ENCODE results near the gene AKT3. TPM values are rescaled to one million over a fixed set of nuclear protein-coding genes. Genes with fewer than 3 reads are reported as not detected.
A peak's percentile ranks its signal among the peaks of the same experiment; 100 is the strongest.
"Not testable (repeated sequence)": the region's sequence is repeated elsewhere in the genome, so short reads cannot be mapped to it uniquely, and the experiment has no call there.

Gene AKT3
- total RNA-seq, 1 donor from 2014 or later = 65.4 TPM

GRCh38 chr1:243786531-243786930, 63.5 kb downstream of the AKT3 start:
- no peak for DNase-seq (ENCODE audit: low read depth, low spot score)

DNA sequence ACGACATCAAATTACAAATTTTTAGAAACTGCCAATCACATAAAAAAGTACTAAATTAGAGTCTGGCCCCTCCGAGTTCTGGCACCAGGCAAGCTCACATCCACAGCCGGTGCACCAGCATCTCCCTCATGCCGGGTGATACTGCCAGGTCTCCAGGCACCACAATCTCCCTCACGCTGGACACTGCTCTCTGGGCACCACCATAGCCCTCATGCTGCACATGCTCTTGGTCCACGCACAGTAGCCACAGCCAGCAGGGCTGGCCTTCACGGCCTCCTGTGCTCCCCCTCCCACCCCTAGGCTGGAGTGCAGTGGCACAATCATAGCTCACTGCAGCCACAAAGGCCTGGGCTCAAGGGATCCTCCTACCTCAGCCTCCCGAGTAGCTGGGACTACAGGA, 65.5 kb downstream of the AKT3 start:
- DNase-seq (ENCODE audit: low read depth, low spot score) = no peak

DNA sequence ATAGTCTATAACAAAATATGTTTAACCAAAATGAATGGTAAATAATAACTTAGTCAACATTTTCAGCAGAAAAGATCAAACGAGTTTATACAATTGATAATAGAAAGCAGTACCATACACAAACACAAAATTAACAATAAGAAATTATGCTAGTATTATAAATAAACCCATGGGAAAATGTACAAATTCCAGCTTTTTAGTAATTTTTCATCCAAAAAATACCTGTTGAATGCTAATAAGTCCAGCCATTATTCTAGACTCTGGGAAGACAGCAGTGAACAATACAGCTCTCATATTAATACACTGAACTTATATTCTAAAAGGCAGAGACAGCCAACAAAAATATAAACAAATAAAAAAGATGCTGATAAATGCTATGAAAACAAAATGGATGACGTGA, 66.3 kb downstream of the AKT3 start:
- DNase-seq (ENCODE audit: low read depth, low spot score) = no peak

DNA sequence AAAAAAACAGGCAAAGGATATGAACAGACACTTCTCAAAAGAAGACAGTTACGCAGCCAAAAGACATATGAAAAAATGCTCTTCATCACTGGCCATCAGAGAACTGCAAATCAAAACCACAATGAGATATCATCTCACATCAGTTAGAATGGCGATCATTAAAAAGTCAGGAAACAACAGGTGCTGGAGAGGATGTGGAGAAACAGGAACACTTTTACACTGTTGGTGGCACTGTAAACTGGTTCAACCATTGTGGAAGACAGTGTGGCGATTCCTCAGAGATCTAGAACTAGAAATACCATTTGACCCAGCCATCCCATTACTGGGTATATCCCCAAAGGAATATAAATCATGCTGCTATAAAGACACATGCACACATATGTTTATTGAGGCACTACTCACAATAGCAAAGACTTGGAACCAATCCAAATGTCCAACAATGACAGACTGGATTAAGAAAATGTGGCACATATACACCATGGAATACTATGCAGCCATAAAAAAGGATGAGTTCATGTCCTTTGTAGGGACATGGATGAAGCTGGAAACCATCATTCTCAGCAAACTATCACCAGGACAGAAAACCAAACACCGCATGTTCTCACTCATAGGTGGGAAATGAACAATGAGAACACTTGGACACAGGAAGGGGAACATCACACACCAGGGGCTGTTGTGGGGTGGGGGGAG, 77.5 kb downstream of the AKT3 start:
- DNase-seq (ENCODE audit: low read depth, low spot score) = not testable (repeated sequence)

DNA sequence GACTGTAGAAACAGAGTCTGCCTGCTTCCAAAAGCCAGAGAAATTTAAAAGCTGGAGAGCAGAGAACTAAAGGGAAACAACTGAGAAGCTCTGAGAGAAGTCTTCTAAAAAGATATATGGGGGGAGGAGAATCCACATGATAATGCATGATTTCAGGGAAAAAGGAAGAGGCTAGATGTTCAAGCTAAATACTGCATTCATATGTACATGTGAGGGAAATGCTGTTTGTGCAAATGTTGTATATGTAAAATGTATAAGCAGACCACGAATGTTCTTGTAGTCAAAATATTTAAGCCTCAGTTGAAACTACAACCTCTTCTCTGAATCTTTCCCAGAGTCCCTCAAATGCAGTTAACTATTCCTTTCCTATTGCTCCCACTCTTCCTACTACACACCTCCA, 79.2 kb downstream of the AKT3 start:
- DNase-seq (ENCODE audit: low read depth, low spot score) = no peak

- no peak for DNase-seq (ENCODE audit: low read depth, low spot score)
Measured at GRCh38 chr1:243765676-243766075, 84.4 kb downstream of the AKT3 start.

DNA sequence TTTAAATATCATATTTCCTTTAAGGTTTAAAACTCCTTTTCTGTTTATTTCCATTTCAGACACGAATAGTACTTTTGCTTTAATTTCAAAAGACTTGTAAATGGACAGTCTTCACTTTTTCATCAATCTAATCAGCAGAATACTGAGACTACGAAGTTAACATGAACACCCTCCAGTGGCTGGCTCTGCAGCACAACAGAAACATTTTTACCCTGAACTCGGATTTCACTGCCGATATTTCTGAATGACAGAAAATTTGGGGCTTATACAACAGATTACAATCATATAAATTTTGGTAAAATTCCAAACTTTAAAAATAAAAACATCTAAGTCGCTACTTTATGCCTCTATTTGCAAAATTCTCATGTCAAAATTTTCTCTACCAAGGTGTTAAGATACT, 86.2 kb downstream of the AKT3 start:
- DNase-seq (ENCODE audit: low read depth, low spot score) = no peak

DNA sequence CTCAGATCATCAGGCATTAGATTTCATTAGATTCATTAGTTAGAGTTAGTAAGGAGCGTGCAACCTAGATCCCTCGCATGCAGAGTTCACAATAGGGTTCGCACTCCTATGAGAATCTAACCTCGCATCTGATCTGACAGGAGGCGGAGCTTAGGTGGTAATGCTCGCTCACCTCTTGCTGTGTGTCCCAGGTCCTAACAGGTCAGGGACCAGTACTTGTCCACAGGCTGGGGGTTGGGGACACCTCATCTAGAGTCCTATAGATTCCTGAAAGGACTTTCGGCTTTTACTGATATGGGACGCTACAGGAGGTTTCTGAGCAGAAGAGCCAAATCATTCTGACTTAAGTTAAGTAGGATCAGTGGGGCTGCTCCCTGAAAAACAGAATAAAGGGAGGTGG, 91.4 kb downstream of the AKT3 start:
- DNase-seq (ENCODE audit: low read depth, low spot score) = no peak

DNA sequence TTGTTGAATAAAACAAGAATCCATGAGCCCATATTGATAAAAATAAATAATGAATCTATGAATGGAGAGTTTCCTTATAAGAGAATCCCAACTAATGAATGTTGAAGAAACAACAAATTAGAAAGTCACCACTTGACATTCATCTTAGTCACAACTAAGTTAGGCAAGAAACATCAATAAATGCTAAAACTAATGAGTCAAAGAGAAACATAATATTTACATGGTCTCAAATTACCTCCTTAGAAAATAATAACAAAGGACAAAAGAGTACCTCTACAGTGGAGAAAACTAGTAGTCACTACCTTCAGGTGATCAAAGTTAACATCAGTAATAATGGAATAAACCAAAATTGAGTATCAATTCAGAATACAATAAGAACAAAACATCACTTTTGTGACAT, 93.5 kb downstream of the AKT3 start:
- no peak for DNase-seq (ENCODE audit: low read depth, low spot score)

DNA sequence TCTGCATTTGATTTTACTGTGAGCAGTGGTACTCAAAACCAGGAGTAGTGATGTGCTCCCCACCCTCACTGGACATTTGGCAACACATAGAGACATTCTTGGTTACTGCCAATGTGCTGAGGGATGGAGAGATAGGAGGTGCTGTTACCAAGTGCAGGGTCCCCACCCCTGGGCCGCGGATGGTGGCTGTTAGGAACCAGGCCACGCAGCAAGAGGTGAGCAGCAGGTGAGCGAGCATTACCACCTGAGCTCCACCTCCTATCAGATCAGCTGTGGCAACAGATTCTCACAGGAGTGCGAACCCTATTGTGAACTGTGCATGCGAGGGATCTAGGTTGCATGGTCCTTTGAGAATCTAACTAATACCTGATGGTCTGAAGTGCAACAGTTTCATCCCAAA, 95.7 kb downstream of the AKT3 start:
- DNase-seq (ENCODE audit: low read depth, low spot score) = no peak

- DNase-seq (ENCODE audit: low read depth, low spot score) = no peak
Measured at GRCh38 chr1:243751506-243751905, 98.5 kb downstream of the AKT3 start.

GRCh38 chr1:243748706-243749283, 101.2 kb downstream of the AKT3 start:
- peak; percentile 64 for DNase-seq (ENCODE audit: low read depth, low spot score)

DNA sequence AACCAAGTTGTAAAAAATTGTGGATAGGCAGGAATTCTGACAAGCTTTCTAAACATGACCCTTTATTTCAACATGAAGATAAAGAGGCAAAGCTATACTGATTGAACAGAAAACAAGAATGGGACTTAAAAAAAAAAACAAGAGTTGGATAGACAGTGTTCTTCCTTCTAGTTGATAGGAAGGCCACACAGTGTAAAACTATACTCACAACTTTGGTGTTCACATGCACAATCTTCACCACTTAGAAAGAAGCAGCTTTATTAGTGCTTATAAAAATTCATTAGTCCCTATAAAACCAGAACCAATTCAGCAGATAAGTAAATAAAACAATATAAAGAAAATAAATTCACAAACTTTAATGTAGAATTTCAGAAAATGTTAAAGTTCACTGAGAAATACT, 101.8 kb downstream of the AKT3 start:
- no peak for DNase-seq (ENCODE audit: low read depth, low spot score)

GRCh38 chr1:243746751-243747150, 103.3 kb downstream of the AKT3 start:
- DNase-seq (ENCODE audit: low read depth, low spot score) = no peak

DNA sequence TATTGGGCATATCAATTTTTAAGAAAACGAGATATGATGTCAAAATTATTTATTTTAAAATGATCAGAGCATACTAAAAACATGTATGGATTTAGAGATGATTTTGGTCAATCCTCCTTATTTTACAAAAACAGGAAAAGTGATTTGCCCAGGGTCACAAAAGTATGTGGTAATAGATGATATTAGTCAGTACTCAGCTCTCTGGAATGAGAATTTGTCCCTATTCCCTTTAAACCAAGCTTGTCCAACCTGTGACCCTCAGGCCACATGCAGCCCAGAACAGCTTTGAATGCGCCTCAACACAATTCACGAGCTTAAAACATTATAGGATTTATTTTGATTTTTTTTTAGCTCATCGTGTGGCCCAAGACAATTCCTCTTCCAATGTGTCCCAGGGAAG, 104.7 kb downstream of the AKT3 start:
- no peak for DNase-seq (ENCODE audit: low read depth, low spot score)

DNA sequence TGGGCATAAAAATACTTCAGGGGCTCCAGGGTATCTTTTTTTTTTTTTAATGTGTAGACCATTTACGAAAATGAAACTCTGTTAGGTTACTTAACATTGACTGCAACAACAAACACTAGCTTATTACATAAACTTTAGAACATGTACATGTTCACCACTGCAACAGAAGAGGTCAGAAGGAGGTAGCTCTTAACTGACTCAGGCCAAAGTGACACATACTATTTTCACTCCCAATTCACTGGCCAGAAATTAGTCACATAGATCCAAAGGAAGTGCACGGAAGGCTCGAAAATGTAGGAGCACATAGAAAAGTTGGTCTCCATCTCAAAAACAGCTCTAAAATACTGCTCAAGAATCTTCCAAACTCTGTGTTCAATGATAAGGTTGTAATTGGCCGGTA, 107.2 kb downstream of the AKT3 start:
- peak; percentile 32 for DNase-seq (ENCODE audit: low read depth, low spot score)

- DNase-seq (ENCODE audit: low read depth, low spot score) = no peak
Measured at GRCh38 chr1:243740255-243740999, 109.6 kb downstream of the AKT3 start.

DNA sequence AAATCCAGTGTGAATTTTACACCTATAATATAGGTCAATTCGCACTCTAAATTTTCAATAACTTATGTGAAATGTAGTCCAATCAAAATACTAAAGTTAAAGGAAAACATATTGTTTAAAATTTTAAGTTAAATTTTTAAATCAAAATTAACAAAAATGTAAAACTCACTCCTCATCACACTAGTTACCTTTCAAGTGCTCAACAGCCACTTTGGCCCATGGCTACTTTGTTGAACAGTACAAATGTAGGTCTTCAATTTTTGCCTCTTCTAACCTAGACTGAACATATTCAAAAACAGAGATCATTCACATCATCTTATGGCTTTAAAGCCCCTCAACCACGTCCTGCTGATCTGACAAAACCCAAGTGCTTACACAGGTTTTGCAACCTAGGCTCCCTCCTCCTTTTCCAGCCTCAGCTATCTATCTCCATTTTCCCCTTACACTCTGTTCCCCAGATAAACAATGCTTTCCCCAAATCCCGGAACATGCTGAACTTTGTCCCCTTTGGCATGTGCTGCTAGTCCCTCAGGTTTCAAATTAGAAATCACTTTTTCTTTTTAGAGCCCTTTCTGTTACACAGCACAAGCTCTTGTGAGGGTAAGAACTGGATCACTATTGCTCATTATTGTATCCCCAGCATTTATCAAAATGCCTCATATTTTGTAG, 110.6 kb downstream of the AKT3 start:
- DNase-seq (ENCODE audit: low read depth, low spot score) = no peak

DNA sequence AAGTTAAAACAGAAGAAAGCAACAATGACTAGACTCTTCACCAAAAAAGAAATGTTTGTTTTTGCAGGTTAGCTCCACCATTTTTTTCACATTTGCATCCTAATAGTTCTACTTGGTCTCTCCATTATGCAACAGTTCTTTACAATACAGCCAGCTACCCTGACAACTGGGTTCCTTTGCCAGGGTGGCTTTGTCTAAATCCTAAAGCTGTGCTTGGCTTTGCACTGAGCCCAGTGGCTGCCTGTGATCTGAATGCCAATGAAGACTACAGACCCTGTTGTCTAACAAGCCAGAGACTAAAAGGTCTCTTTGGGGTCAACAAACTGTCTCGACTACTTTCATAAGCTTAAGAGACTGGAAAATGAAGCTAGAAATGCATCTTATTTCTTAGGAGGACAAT, 112.0 kb downstream of the AKT3 start:
- no peak for DNase-seq (ENCODE audit: low read depth, low spot score)

DNA sequence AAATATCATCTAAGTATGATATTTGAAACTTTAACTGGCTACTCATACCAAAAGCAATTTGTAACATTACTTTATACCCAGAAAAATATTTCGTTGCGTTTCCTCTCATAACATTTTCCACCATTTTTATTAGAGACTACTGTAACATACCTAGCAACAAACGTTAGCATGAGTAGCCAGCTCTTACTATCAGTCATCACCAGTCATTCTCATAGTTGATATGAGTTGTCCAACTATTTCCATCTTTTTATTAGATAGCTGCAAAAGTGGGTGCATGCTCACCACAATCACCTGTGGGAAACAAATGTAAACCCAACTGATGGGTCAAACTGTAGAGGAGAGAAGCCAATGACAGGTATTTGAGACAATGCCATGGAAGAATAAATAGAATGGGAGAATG, 114.6 kb downstream of the AKT3 start:
- DNase-seq (ENCODE audit: low read depth, low spot score) = no peak

GRCh38 chr1:243734308-243734695, 115.7 kb downstream of the AKT3 start:
- DNase-seq (ENCODE audit: low read depth, low spot score) = no peak

DNA sequence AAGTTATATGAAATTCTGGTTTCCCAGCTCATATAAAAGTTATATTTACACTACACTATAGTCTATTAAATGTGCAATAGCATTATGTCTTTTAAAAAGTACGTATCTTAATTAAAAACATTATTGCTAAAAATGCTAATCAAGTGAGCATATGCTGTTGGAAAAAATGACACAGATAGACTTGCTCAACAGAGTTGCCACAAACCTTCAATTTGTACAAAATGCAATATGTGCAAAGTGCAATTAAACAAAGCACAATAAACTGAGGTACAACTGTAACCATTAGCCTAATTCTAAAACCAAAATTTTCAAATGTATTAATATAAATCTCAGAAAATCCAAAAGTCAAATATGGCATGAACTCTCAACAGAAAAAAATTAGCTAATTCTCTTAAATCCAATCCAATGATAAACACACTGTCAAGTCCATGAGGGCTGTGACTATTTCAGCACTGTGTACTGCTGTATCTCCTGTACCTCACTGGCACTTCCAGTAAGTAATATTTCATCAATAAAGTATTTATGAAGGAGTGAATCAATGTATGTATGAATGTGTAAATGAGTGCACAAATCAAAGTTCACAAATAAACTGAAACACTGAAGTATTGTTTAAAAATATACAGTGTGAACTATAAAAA, 116.3 kb downstream of the AKT3 start:
- no peak for DNase-seq (ENCODE audit: low read depth, low spot score)

Measured in pulmonary artery endothelial cell (primary cell).